ENCODE data around the gene CCR5AS.

DNA sequence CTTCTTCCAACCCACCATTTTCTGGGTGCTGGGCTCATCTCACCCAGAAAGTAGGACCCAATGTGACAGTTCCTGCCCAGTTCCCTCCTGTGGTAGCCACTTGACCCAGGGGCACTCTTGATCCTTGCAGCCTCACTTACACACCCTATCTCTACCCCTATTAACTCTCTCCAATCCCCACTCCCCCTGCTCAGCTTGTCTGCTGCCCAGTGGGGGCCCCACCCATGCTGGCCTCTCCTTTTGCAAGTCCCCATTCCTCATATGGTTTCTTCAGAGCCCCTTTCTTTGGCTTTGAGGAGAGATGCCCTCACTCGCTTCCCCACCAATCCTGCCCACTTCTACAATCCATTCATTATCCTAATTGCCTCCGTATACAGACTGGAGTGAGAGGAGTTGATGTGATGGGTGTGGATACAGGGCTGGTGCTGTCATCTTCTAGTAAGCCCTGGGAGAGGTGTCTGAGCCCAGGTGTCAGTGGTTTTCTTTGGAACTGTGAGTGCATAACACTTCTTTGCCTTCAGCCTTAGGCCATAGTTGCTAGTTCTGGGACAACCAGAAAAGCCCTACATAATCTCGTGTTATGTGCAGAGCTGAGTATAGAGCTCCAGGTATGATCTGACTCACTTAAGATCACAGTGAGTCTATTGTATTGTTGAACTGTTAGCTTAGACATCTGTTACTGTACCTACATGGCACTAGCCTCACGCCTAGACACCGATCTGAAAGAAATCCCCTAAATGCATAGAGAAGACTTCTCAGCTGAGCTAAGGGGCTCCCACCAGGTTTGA is 40.9 kb downstream of the CCR5AS start:
- TF ChIP-seq, protein P1, sequence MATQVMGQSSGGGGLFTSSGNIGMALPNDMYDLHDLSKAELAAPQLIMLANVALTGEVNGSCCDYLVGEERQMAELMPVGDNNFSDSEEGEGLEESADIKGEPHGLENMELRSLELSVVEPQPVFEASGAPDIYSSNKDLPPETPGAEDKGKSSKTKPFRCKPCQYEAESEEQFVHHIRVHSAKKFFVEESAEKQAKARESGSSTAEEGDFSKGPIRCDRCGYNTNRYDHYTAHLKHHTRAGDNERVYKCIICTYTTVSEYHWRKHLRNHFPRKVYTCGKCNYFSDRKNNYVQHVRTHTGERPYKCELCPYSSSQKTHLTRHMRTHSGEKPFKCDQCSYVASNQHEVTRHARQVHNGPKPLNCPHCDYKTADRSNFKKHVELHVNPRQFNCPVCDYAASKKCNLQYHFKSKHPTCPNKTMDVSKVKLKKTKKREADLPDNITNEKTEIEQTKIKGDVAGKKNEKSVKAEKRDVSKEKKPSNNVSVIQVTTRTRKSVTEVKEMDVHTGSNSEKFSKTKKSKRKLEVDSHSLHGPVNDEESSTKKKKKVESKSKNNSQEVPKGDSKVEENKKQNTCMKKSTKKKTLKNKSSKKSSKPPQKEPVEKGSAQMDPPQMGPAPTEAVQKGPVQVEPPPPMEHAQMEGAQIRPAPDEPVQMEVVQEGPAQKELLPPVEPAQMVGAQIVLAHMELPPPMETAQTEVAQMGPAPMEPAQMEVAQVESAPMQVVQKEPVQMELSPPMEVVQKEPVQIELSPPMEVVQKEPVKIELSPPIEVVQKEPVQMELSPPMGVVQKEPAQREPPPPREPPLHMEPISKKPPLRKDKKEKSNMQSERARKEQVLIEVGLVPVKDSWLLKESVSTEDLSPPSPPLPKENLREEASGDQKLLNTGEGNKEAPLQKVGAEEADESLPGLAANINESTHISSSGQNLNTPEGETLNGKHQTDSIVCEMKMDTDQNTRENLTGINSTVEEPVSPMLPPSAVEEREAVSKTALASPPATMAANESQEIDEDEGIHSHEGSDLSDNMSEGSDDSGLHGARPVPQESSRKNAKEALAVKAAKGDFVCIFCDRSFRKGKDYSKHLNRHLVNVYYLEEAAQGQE (IDR thresholded peaks at IDR 0.05; ENCODE audit: unreplicated experiment): no peak
- TF ChIP-seq, protein P2, sequence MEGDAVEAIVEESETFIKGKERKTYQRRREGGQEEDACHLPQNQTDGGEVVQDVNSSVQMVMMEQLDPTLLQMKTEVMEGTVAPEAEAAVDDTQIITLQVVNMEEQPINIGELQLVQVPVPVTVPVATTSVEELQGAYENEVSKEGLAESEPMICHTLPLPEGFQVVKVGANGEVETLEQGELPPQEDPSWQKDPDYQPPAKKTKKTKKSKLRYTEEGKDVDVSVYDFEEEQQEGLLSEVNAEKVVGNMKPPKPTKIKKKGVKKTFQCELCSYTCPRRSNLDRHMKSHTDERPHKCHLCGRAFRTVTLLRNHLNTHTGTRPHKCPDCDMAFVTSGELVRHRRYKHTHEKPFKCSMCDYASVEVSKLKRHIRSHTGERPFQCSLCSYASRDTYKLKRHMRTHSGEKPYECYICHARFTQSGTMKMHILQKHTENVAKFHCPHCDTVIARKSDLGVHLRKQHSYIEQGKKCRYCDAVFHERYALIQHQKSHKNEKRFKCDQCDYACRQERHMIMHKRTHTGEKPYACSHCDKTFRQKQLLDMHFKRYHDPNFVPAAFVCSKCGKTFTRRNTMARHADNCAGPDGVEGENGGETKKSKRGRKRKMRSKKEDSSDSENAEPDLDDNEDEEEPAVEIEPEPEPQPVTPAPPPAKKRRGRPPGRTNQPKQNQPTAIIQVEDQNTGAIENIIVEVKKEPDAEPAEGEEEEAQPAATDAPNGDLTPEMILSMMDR (conservative IDR thresholded peaks at IDR 0.05; ENCODE audit: low read depth in 2 of 2): no peak
- no peak for TF ChIP-seq POLR2AphosphoS5 (IDR thresholded peaks at IDR 0.05; ENCODE audit: low read depth)
- no peak for TF ChIP-seq JUNB (IDR thresholded peaks at IDR 0.05; ENCODE audit: unreplicated experiment)
- TF ChIP-seq EZH2 (IDR thresholded peaks at IDR 0.05; ENCODE audit: low read depth, unreplicated experiment): no peak
- TF ChIP-seq STAT1 (IDR thresholded peaks at IDR 0.05; ENCODE audit: unreplicated experiment): no peak

Measured in GM23338 (cell line).